Vagina (tissue), 2 donors: ENCODE measurements around the gene SHMT1.

Experiments
- POLR2AphosphoS5 ChIP-seq, 2 donors: sonication (generic); formaldehyde crosslinking; IDR thresholded peaks; one replicate each; pipeline ENCODE4 v1.9.0; 2017; ENCODE audit warnings: antibody characterized with exemption in 2 of 2, mild to moderate bottlenecking in 2 of 2, low read depth in 1 of 2; ENCODE audit not compliant: insufficient read depth in 1 of 2
- TF ChIP-seq, protein P1 (sequence below), 3 experiments: fragments of 450-650 bp in 2 of 3; fragments of 200-600 bp in 1 of 3; sonication (generic) in 1 of 3; IDR thresholded peaks; one replicate each; pipeline ENCODE4 v1.5.1; 2017 to 2019; ENCODE audit warnings: antibody characterized with exemption in 3 of 3, mild to moderate bottlenecking in 2 of 3, moderate library complexity in 2 of 3

DNA sequence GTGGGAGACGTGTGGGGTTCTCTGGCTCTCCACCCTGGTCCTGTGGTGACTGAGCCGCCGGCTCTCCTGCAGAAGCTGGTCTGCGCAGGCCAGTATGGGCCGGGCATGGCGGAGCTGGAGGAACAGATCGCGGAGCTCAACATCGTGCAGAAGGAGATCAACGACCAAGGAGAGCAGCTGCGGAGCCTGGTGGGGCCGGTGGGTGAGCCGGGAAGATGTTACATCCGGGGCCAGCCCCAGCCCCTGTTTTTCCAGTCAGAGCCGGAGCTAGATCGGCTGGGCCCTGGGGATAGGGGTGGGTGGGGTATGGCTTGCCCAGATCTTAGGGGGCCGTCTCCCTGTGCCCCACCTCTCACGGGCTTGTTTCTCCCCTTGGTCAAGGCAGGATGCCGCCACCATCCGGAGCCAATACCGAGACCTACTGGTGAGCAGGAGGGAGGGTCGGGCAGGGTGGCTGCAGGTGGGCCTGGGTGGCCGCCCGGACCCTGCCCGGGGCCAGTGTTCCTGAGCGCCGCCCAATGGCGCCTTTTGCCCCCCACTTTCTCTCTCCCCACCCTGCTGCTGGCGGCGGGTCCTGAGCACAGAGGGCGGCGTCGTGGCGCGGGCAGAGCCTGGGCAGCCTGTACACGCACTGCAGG is 19.2 kb upstream of the SHMT1 start:
- TF ChIP-seq, protein P1, sequence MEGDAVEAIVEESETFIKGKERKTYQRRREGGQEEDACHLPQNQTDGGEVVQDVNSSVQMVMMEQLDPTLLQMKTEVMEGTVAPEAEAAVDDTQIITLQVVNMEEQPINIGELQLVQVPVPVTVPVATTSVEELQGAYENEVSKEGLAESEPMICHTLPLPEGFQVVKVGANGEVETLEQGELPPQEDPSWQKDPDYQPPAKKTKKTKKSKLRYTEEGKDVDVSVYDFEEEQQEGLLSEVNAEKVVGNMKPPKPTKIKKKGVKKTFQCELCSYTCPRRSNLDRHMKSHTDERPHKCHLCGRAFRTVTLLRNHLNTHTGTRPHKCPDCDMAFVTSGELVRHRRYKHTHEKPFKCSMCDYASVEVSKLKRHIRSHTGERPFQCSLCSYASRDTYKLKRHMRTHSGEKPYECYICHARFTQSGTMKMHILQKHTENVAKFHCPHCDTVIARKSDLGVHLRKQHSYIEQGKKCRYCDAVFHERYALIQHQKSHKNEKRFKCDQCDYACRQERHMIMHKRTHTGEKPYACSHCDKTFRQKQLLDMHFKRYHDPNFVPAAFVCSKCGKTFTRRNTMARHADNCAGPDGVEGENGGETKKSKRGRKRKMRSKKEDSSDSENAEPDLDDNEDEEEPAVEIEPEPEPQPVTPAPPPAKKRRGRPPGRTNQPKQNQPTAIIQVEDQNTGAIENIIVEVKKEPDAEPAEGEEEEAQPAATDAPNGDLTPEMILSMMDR (IDR thresholded peaks at IDR 0.05) = no peak
- TF ChIP-seq POLR2AphosphoS5 (IDR thresholded peaks at IDR 0.05; ENCODE audit: insufficient read depth in 1 of 2, low read depth in 1 of 2) = no peak
